ENCODE data around the gene TMED6. TPM values are rescaled to one million over a fixed set of nuclear protein-coding genes. Genes with fewer than 3 reads are reported as not detected.

Gene TMED6
- polyA plus RNA-seq, 3 donors: 0.29 TPM; not detected in 2

- DNase-seq: no peak
- no peak for TF ChIP-seq CTCF (IDR thresholded peaks at IDR 0.05)
- 89% methylated on average over 27 of the region's 30 CpGs for WGBS (ENCODE audit: insufficient coverage)
- Mint-ChIP-seq H3K4me1 (peaks cover 10% of the 10 kb centered on the region), H3K27ac (peak overlapping the region in 1 of 7 donors; percentile 6), H3K36me3 (peaks cover 55 to 75% of the 10 kb centered on the region in 2 donors), H3K27me3 (ENCODE audit: low read depth in 3 of 3) (no peaks in the 10 kb centered on the region), H3K9me3 (peaks cover 0 to 2% (median 0%) of the 10 kb centered on the region in 7 donors), H3K4me3 (no peak overlapping the region)
- H3K4me3 ChIP-seq (replicated peaks in 1 of 3; ENCODE audit: low read depth in 2 of 3, low read length in 3 of 3): no peak overlapping the region
- peaks cover 9% of the 10 kb centered on the region in 2 donors for H3K4me1 ChIP-seq (ENCODE audit: control insufficient read depth in 1 of 2, insufficient read depth in 2 of 2, low read length in 2 of 2)
- H3K9me3 ChIP-seq (replicated peaks in 1 of 2; ENCODE audit: control insufficient read depth in 1 of 2, insufficient read depth in 1 of 2, low read length in 2 of 2): no peaks in the 10 kb centered on the region
- no peak overlapping the region for H3K4me2 ChIP-seq (replicated peaks; ENCODE audit: extremely low read depth, low read length, poor library complexity, severe bottlenecking)
- no peak overlapping the region for H2AFZ ChIP-seq (ENCODE audit: insufficient read depth, low read depth, low read length, poor library complexity, severe bottlenecking)
- H3K27me3 ChIP-seq (ENCODE audit: control insufficient read depth in 2 of 2, insufficient read depth in 2 of 2, low read length in 2 of 2): no peaks in the 10 kb centered on the region
- peaks cover 60% of the 10 kb centered on the region for H3K79me2 ChIP-seq (ENCODE audit: insufficient read depth, low read length)
- H3K36me3 ChIP-seq (replicated peaks in 1 of 2; ENCODE audit: control insufficient read depth in 1 of 2, insufficient read depth in 2 of 2, low read length in 2 of 2): peaks cover 58 to 77% of the 10 kb centered on the region in 2 donors
- intact Hi-C loops (cut with micrococcal nuclease): loop anchor here in 1 of 2 donors (10.0 kb wide), 1 partner anchor 181 kb away; the partner anchor contains the start of genes CHTF8 and UTP4
- H3K9ac ChIP-seq (ENCODE audit: insufficient read depth, low read length, poor library complexity, severe bottlenecking): no peak overlapping the region
- H4K20me1 ChIP-seq (ENCODE audit: insufficient read depth, low read length): peaks cover 81% of the 10 kb centered on the region
- no peak overlapping the region for H3K27ac ChIP-seq (ENCODE audit: low read depth in 1 of 2, low read length in 2 of 2)
These were observed 35.9 kb downstream of the TMED6 start for GRCh38 chr16:69315486-69316311.

- no peak for TF ChIP-seq CTCF (IDR thresholded peaks at IDR 0.05)
- Mint-ChIP-seq H3K27me3 (ENCODE audit: low read depth in 3 of 3) (peaks cover 0 to 1% (median 1%) of the 10 kb centered on the region in 3 donors), H3K36me3 (peaks cover 48 to 70% of the 10 kb centered on the region in 2 donors), H3K4me3 (no peak overlapping the region), H3K9me3 (peaks cover 0 to 2% (median 0%) of the 10 kb centered on the region in 7 donors), H3K27ac (no peak overlapping the region), H3K4me1 (peaks cover 15% of the 10 kb centered on the region)
- intact Hi-C loops (cut with micrococcal nuclease): loop anchor here in 1 of 2 donors (5.0 to 10.0 kb wide), 2 partner anchors 127 to 180 kb away; partner anchors contain the start of genes CHTF8, SNTB2 and UTP4
- Histone ChIP-seq H3K4me2 (replicated peaks; ENCODE audit: extremely low read depth, low read length, poor library complexity, severe bottlenecking) (no peak overlapping the region), H3K4me1 (ENCODE audit: control insufficient read depth in 1 of 2, insufficient read depth in 2 of 2, low read length in 2 of 2) (peaks cover 13 to 14% of the 10 kb centered on the region in 2 donors), H3K36me3 (replicated peaks in 1 of 2; ENCODE audit: control insufficient read depth in 1 of 2, insufficient read depth in 2 of 2, low read length in 2 of 2) (peaks cover 47 to 66% of the 10 kb centered on the region in 2 donors), H3K4me3 (replicated peaks in 1 of 3; ENCODE audit: low read depth in 2 of 3, low read length in 3 of 3) (no peak overlapping the region), H3K9me3 (replicated peaks in 1 of 2; ENCODE audit: control insufficient read depth in 1 of 2, insufficient read depth in 1 of 2, low read length in 2 of 2) (no peaks in the 10 kb centered on the region), H2AFZ (ENCODE audit: insufficient read depth, low read depth, low read length, poor library complexity, severe bottlenecking) (no peak overlapping the region), H3K27me3 (ENCODE audit: control insufficient read depth in 2 of 2, insufficient read depth in 2 of 2, low read length in 2 of 2) (no peaks in the 10 kb centered on the region), H3K27ac (ENCODE audit: low read depth in 1 of 2, low read length in 2 of 2) (no peak overlapping the region), H3K79me2 (ENCODE audit: insufficient read depth, low read length) (peaks cover 57% of the 10 kb centered on the region), H3K9ac (ENCODE audit: insufficient read depth, low read length, poor library complexity, severe bottlenecking) (no peak overlapping the region), H4K20me1 (ENCODE audit: insufficient read depth, low read length) (peaks cover 72% of the 10 kb centered on the region)
- 98% methylated on average over 8 of the region's 11 CpGs for WGBS (ENCODE audit: insufficient coverage)
- DNase-seq: no peak
These were observed 37.1 kb downstream of the TMED6 start for GRCh38 chr16:69314534-69314933.
